Adrenal gland (tissue), 12 donors: ENCODE results near the gene CGRRF1. TPM values are rescaled to one million over a fixed set of nuclear protein-coding genes. Genes with fewer than 3 reads are reported as not detected.

Source experiments
- DNase-seq, 7 donors: peaks; one replicate each; pipeline ENCODE4 v3.0.0-alpha.2; 2019 to 2020
- H3K27ac ChIP-seq, 5 donors: fragments of 200-600 bp; sonication (generic) in 4 of 5; 1 replicate in 3 of 5; 2 replicates in 2 of 5; pipeline versions ENCODE4 v1.5.1 to v1.8.0; 2016 to 2020; ENCODE audit warnings: mild to moderate bottlenecking in 1 of 5
- H3K27me3 ChIP-seq: fragments of 200-600 bp; 2 replicates; pipeline ENCODE4 v1.8.0; 2021
- H3K36me3 ChIP-seq, 2 donors: fragments of 200-600 bp; replicated peaks in 1 of 2; 1 replicate in 1 of 2; 2 replicates in 1 of 2; pipeline versions ENCODE4 v1.5.1 to v1.8.0; 2018 to 2022
- H3K4me1 ChIP-seq, 2 donors: fragments of 200-600 bp; replicated peaks in 1 of 2; 1 replicate in 1 of 2; 2 replicates in 1 of 2; pipeline versions ENCODE4 v1.5.1 to v1.8.0; 2018 to 2021
- H3K4me3 ChIP-seq, 4 donors: fragments of 200-600 bp; sonication (generic) in 3 of 4; one replicate each; pipeline ENCODE4 v1.5.1; 2016 to 2018
- H3K9me3 ChIP-seq, 3 donors: fragments of 200-600 bp; sonication (generic) in 1 of 3; replicated peaks in 1 of 3; 1 replicate in 2 of 3; 2 replicates in 1 of 3; pipeline versions ENCODE4 v1.5.1 to v1.8.0; 2016 to 2021
- POLR2A ChIP-seq, 2 donors: fragments of 450-650 bp; IDR thresholded peaks; one replicate each; pipeline ENCODE4 v1.6.1; 2017; ENCODE audit warnings: antibody characterized with exemption in 2 of 2, mild to moderate bottlenecking in 2 of 2, moderate library complexity in 1 of 2
- WGBS, 4 donors: extraction: QIAGEN DNeasy Blood & Tissue Kit in 2 of 4; methylation state at CpG; one replicate each; pipeline versions ENCODE4 v1.1.5 to v1.1.7; 2013 to 2017; 5-methylcytosine and 5-hydroxymethylcytosine counted together
- intact Hi-C, 2 donors: fragments of 100-400 bp; cut with DNase I; formaldehyde crosslinking; loops; one replicate each; pipeline versions ENCODE4 v1.14.1 to v1.15.0; 2022 to 2023
- polyA plus RNA-seq, 3 donors: library from polyadenylated mRNA; stranded (reverse); fragments of 200-250 nt in 2 of 3; fragments of 350-450 nt in 1 of 3; fragmentation: Illumina TruSeq in 1 of 3; extraction: RNeasy Lipid Tissue Mini Kit (QIAGEN cat#74804) in 1 of 3; gene quantifications; one replicate each; pipeline ENCODE4 v1.2.3, GENCODE V29; 2013 to 2014
- total RNA-seq, 9 donors: library from RNA; depleted of rRNA in 4 of 9; stranded (reverse); fragments of >200 nt in 4 of 9; fragments of 120-200 nt in 1 of 9; fragmentation: NEBNext Ultra II Directional in 1 of 9; extraction: Animal tissue kit (Norgen Biotek cat#: 25700) in 1 of 9; gene quantifications; one replicate each; pipeline versions ENCODE4 v1.1.0 to v1.2.4, GENCODE V29; 2013 to 2023
- TF ChIP-seq, protein P1 (sequence below), 6 experiments: fragments of 450-650 bp in 4 of 6; fragments of 200-600 bp in 2 of 6; sonication (generic) in 1 of 6; IDR thresholded peaks; 1 replicate in 5 of 6; 2 replicates in 1 of 6; pipeline versions ENCODE4 v1.5.1 to v1.8.0; 2016 to 2021; ENCODE audit warnings: antibody characterized with exemption in 6 of 6, mild to moderate bottlenecking in 2 of 6, moderate library complexity in 1 of 6
- donor health status: healthy with polysubstance abuse.
- donor health status: Bipolar disorder and iron deficiency.
- donor health status: DM: yes; HTN: yes; CAD: no.
- donor health status: DM: no; HTN: no; CAD: no.
- donor health status: DM: no; HTN: no; CAD: no.
- donor health status: DM: yes; HTN: yes; CAD: no.

CGRRF1 gene
- total and polyA plus RNA-seq, 12 donors = 9.4 to 26.9 (median 18.5) TPM

DNA sequence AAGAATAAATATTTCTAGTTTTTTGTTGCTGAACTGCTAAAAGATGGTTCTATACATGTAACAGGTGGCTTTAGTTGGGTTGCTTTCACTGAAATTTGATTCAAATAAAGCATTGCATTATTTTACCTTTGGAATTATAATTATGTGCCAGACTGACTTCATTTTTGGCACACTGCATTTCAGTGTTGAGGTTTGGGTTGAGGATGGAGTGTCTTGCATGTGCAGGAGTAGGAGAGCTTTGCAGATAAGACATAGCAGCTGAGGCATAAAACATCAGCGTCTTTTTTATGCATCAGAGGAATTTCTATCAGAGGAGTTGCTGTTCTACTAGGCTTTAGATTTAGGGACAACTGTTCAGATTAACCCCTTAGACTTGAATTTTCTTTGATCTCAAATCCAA is 74.4 kb downstream of the CGRRF1 start:
- no peak for DNase-seq
- H3K4me1 ChIP-seq = no peaks in the 10 kb centered on the region
- TF ChIP-seq POLR2A (IDR thresholded peaks at IDR 0.05) = no peak
- TF ChIP-seq, protein P1, sequence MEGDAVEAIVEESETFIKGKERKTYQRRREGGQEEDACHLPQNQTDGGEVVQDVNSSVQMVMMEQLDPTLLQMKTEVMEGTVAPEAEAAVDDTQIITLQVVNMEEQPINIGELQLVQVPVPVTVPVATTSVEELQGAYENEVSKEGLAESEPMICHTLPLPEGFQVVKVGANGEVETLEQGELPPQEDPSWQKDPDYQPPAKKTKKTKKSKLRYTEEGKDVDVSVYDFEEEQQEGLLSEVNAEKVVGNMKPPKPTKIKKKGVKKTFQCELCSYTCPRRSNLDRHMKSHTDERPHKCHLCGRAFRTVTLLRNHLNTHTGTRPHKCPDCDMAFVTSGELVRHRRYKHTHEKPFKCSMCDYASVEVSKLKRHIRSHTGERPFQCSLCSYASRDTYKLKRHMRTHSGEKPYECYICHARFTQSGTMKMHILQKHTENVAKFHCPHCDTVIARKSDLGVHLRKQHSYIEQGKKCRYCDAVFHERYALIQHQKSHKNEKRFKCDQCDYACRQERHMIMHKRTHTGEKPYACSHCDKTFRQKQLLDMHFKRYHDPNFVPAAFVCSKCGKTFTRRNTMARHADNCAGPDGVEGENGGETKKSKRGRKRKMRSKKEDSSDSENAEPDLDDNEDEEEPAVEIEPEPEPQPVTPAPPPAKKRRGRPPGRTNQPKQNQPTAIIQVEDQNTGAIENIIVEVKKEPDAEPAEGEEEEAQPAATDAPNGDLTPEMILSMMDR (IDR thresholded peaks at IDR 0.05) = no peak
- no peak overlapping the region for H3K4me3 ChIP-seq
- intact Hi-C loops = no loop called here
- H3K36me3 ChIP-seq = no peaks in the 10 kb centered on the region
- H3K27me3 ChIP-seq = no peaks in the 10 kb centered on the region
- H3K27ac ChIP-seq = no peak overlapping the region
- 42 to 67% (median 55%) methylated on average over 1 of the region's 1 CpG for WGBS, 4 donors
- H3K9me3 ChIP-seq = no peaks in the 10 kb centered on the region

DNA sequence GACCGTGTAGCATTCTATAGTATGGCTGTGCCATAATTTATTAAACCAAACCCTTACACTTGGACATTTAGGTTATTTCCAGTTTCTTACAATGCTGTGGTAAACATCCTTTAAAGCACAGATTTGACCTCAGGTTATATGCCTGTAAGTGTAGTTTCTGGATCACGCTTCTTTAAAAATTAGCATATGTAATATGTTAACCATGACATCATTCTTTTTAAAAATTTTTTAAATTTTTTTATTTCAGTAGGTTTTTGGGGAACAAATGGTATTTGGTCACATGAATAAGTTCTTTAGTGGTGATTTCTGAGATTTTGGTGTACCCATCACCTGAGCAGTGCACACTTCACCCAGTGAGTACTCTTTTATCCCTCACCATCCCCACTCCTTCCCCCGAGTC is 75.5 kb downstream of the CGRRF1 start:
- TF ChIP-seq, protein P1 (IDR thresholded peaks at IDR 0.05) = no peak
- TF ChIP-seq POLR2A (IDR thresholded peaks at IDR 0.05) = no peak
- intact Hi-C loops = no loop called here
- Histone ChIP-seq H3K9me3 (no peaks in the 10 kb centered on the region), H3K4me3 (no peak overlapping the region), H3K36me3 (no peaks in the 10 kb centered on the region), H3K4me1 (no peaks in the 10 kb centered on the region), H3K27me3 (no peaks in the 10 kb centered on the region), H3K27ac (no peak overlapping the region)
- no peak for DNase-seq
- 90 to 96% (median 94%) methylated on average over 3 of the region's 3 CpGs for WGBS, 4 donors

Other genes starting within 250 kb of the CGRRF1 start
- 10 to 100 TPM in 1 of 9 donors, 1 to 10 TPM in 4, under 1 TPM in 3, not detected in 1; 0.46 to 16.4 (median 1.9) TPM for gene CDKN3, start 112.9 kb upstream of the CGRRF1 start, total RNA-seq
- gene CDKN3, start 112.9 kb upstream of the CGRRF1 start, polyA plus RNA-seq = 1 to 10 TPM; 1.3 to 6.6 (median 2.4) TPM
- gene CNIH1, start 68.5 kb upstream of the CGRRF1 start, total RNA-seq = 100 to 1,000 TPM in 7 of 9 donors, 10 to 100 TPM in 2; 56.4 to 173 (median 106) TPM
- 100 to 1,000 TPM in 1 of 3 donors, 10 to 100 TPM in 2; 24.5 to 328 (median 30.6) TPM for gene CNIH1, start 68.5 kb upstream of the CGRRF1 start, polyA plus RNA-seq
- 10 to 100 TPM; 22.0 to 66.3 (median 46.6) TPM for gene GMFB, start 20.9 kb upstream of the CGRRF1 start, total RNA-seq
- 10 to 100 TPM in 2 of 3 donors, 1 to 10 TPM in 1; 8.2 to 53.6 (median 21.2) TPM for gene GMFB, start 20.9 kb upstream of the CGRRF1 start, polyA plus RNA-seq
- 10 to 100 TPM in 5 of 9 donors, 1 to 10 TPM in 4; 3.1 to 13.2 (median 10.2) TPM for gene SAMD4A, start 57.2 kb downstream of the CGRRF1 start, total RNA-seq
- gene SAMD4A, start 57.2 kb downstream of the CGRRF1 start, polyA plus RNA-seq = 1 to 10 TPM; 2.2 to 7.0 (median 3.0) TPM